GM21825 (cell line): ENCODE results near the gene TMC2.

ENCODE experiments used
- ATAC-seq: cut with Tn5 transposase; IDR thresholded peaks from one replicate; pipeline ENCODE4 v1.9.1; 2021; ENCODE audit warnings: mild to moderate bottlenecking, moderate library complexity; ENCODE audit not compliant: unreplicated experiment

The TMC2 gene

GRCh38 chr20:2619337-2619736 is 83.0 kb downstream of the TMC2 start:
- no peak for ATAC-seq

GRCh38 chr20:2619961-2620595 is 83.7 kb downstream of the TMC2 start:
- no peak for ATAC-seq

- ATAC-seq: no peak
Observed at GRCh38 chr20:2624190-2624589, 87.8 kb downstream of the TMC2 start.

GRCh38 chr20:2625062-2625461 is 88.7 kb downstream of the TMC2 start:
- ATAC-seq: no peak

- ATAC-seq: no peak
Observed at GRCh38 chr20:2626853-2627541, 90.6 kb downstream of the TMC2 start.

- ATAC-seq: no peak
Observed at GRCh38 chr20:2631228-2631627, 94.9 kb downstream of the TMC2 start.

- ATAC-seq: no peak
Observed at GRCh38 chr20:2633381-2633780, 97.0 kb downstream of the TMC2 start.

GRCh38 chr20:2637246-2637645 is 100.9 kb downstream of the TMC2 start:
- no peak for ATAC-seq

GRCh38 chr20:2640260-2640659 is 103.9 kb downstream of the TMC2 start:
- ATAC-seq: no peak

- ATAC-seq: no peak
Observed at GRCh38 chr20:2640899-2641298, 104.5 kb downstream of the TMC2 start.

GRCh38 chr20:2643708-2644107 is 107.3 kb downstream of the TMC2 start:
- no peak for ATAC-seq

- peak; percentile 77 for ATAC-seq
Observed at GRCh38 chr20:2651772-2652723, 115.7 kb downstream of the TMC2 start, which contains the start of gene NOP56. NOP56 (plus strand) TSS chr20:2652632; CDS start chr20:2652661, 29 bp downstream.

GRCh38 chr20:2652724-2653555 is 116.6 kb downstream of the TMC2 start:
- peak; percentile 41 for ATAC-seq

GRCh38 chr20:2653556-2654383 is 117.4 kb downstream of the TMC2 start:
- no peak for ATAC-seq

GRCh38 chr20:2654384-2654822 is 118.0 kb downstream of the TMC2 start:
- ATAC-seq: no peak

- no peak for ATAC-seq
Observed at GRCh38 chr20:2654831-2655230, 118.5 kb downstream of the TMC2 start.

- ATAC-seq: no peak
Observed at GRCh38 chr20:2655331-2656116, 119.2 kb downstream of the TMC2 start.

GRCh38 chr20:2656471-2657117 is 120.2 kb downstream of the TMC2 start:
- ATAC-seq: no peak
